IMR-90 (cell line): ENCODE measurements around the gene RRP1. TPM values are rescaled to one million over a fixed set of nuclear protein-coding genes. Genes with fewer than 3 reads are reported as not detected.

ENCODE experiments used
- ATAC-seq: fragments of 200-7000 bp; cut with Tn5 transposase; 2 replicates; pipeline ENCODE4 v1.9.1; 2020; ENCODE audit warnings: low read depth, mild to moderate bottlenecking, moderate library complexity
- BruUV-seq: library from RNA; stranded (reverse); fragments of 400-500 nt; replicated peaks from 2 replicates; lab custom pipeline; 2021; lab: Mats Ljungman, UMichigan
- CTCF ChIA-PET: fragments of 300-600 bp; formaldehyde crosslinking; extraction: SDS; loops from one replicate; lab custom pipeline; 2021; ENCODE audit warnings: antibody characterized with exemption; lab: Yijun Ruan, JAX
- POLR2A ChIA-PET: fragments of 300-600 bp; sonication (Branson Sonifier 250); formaldehyde crosslinking; loops from one replicate; lab custom pipeline; 2022; ENCODE audit warnings: antibody characterized with exemption; ENCODE audit not compliant: unreplicated experiment; lab: Charles Lee
- DNase-seq: peaks from one replicate; pipeline ENCODE4 v3.0.0; 2013
- H2AFZ ChIP-seq: replicated peaks from 2 replicates; pipeline ENCODE3; 2013; ENCODE audit warnings: low read length, mild to moderate bottlenecking; ENCODE audit not compliant: poor library complexity
- H2AK5ac ChIP-seq: 2 replicates; pipeline ENCODE4 v1.6.1; 2013; ENCODE audit warnings: low read depth, low read length, inconsistent platforms
- H2AK9ac ChIP-seq: replicated peaks from 2 replicates; pipeline ENCODE3; 2013; ENCODE audit warnings: mild to moderate bottlenecking, low read depth, low read length, moderate library complexity; ENCODE audit not compliant: poor library complexity
- H2BK120ac ChIP-seq: 2 replicates; pipeline ENCODE4 v1.6.1; 2013; ENCODE audit warnings: low read depth, low read length, inconsistent platforms
- H2BK15ac ChIP-seq: 3 replicates; pipeline ENCODE4 v1.6.1; 2013; ENCODE audit warnings: low read depth, low read length, inconsistent platforms
- H2BK20ac ChIP-seq: 2 replicates; pipeline ENCODE4 v1.6.1; 2013; ENCODE audit warnings: low read depth, mild to moderate bottlenecking, inconsistent platforms, low read length, moderate library complexity
- H2BK5ac ChIP-seq: 2 replicates; pipeline ENCODE4 v1.6.1; 2013; ENCODE audit warnings: mild to moderate bottlenecking, low read depth, low read length, inconsistent platforms; ENCODE audit not compliant: poor library complexity, severe bottlenecking
- H3K14ac ChIP-seq: replicated peaks from 2 replicates; pipeline ENCODE4 v1.6.1; 2013; ENCODE audit warnings: low read depth, low read length, inconsistent platforms
- H3K18ac ChIP-seq: 2 replicates; pipeline ENCODE4 v1.6.1; 2013; ENCODE audit warnings: low read depth, low read length, control low read depth
- H3K23ac ChIP-seq: 2 replicates; pipeline ENCODE4 v1.6.1; 2013; ENCODE audit warnings: low read depth, low read length, inconsistent platforms
- H3K27ac ChIP-seq: 2 replicates; pipeline ENCODE4 v1.5.1; 2013; ENCODE audit warnings: mild to moderate bottlenecking, control low read depth, low read length; ENCODE audit not compliant: insufficient read depth
- H3K27me3 ChIP-seq: 2 replicates; pipeline ENCODE4 v1.6.1; 2013; ENCODE audit warnings: low read length; ENCODE audit not compliant: control insufficient read depth, insufficient read depth
- H3K36me3 ChIP-seq: 2 replicates; pipeline ENCODE4 v1.6.1; 2013; ENCODE audit warnings: low read length, mixed read lengths; ENCODE audit not compliant: control insufficient read depth, insufficient read depth
- H3K4ac ChIP-seq: 2 replicates; pipeline ENCODE4 v1.6.1; 2013; ENCODE audit warnings: low read depth, low read length, inconsistent platforms
- H3K4me1 ChIP-seq: 2 replicates; pipeline ENCODE4 v1.6.1; 2013; ENCODE audit warnings: low read length, mixed read lengths; ENCODE audit not compliant: control insufficient read depth, insufficient read depth
- H3K4me2 ChIP-seq: 2 replicates; pipeline ENCODE4 v1.6.1; 2013; ENCODE audit warnings: low read depth, mild to moderate bottlenecking, control low read depth, low read length, moderate library complexity
- H3K4me3 ChIP-seq: 2 replicates; pipeline ENCODE4 v1.5.1; 2013; ENCODE audit warnings: low read depth, mild to moderate bottlenecking, control low read depth, low read length, moderate library complexity; ENCODE audit not compliant: insufficient read depth
- H3K56ac ChIP-seq: 2 replicates; pipeline ENCODE4 v1.6.1; 2013; ENCODE audit warnings: low read length, inconsistent platforms; ENCODE audit not compliant: insufficient read depth; ENCODE audit errors: extremely low read depth
- H3K79me1 ChIP-seq, 2 experiments: 2 replicates each; pipeline ENCODE4 v1.6.1; 2013; ENCODE audit warnings: low read length in 2 of 2, inconsistent platforms in 1 of 2, low read depth in 1 of 2
- H3K9ac ChIP-seq: 2 replicates; pipeline ENCODE4 v1.6.1; 2013; ENCODE audit warnings: low read depth, low read length, control low read depth
- H3K9me1 ChIP-seq: 2 replicates; pipeline ENCODE4 v1.6.1; 2013; ENCODE audit warnings: low read length, inconsistent platforms; ENCODE audit not compliant: insufficient read depth
- H3K9me3 ChIP-seq: 2 replicates; pipeline ENCODE4 v1.6.1; 2013; ENCODE audit warnings: low read length; ENCODE audit not compliant: control insufficient read depth, insufficient read depth
- H4K20me1 ChIP-seq: 2 replicates; pipeline ENCODE4 v1.6.1; 2013; ENCODE audit warnings: low read length, inconsistent platforms; ENCODE audit not compliant: insufficient read depth
- H4K5ac ChIP-seq: 2 replicates; pipeline ENCODE4 v1.6.1; 2013; ENCODE audit warnings: mild to moderate bottlenecking, low read depth, low read length, control low read depth
- H4K8ac ChIP-seq, 2 experiments: 2 replicates each; pipeline ENCODE4 v1.6.1; 2013; ENCODE audit warnings: low read depth in 2 of 2, low read length in 2 of 2, control low read depth in 1 of 2, inconsistent platforms in 1 of 2
- H4K91ac ChIP-seq: 2 replicates; pipeline ENCODE4 v1.6.1; 2013; ENCODE audit warnings: low read depth, low read length, inconsistent platforms; ENCODE audit not compliant: insufficient read depth
- BHLHE40 ChIP-seq: fragments of 150-350 bp; IDR thresholded peaks from 2 replicates; pipeline ENCODE4 v1.6.1; 2016; ENCODE audit warnings: mild to moderate bottlenecking, low read depth, low read length
- RFX5 ChIP-seq: IDR thresholded peaks from 2 replicates; pipeline ENCODE4 v1.8.0; 2012; ENCODE audit warnings: low read depth, mild to moderate bottlenecking, low read length, moderate library complexity
- WGBS, 2 experiments: methylation state at CpG; one replicate each; pipeline versions ENCODE4 v1.1.5 to v1.1.7; 2013; ENCODE audit warnings: missing lambda C conversion rate in 2 of 2; ENCODE audit not compliant: insufficient read length in 1 of 2; ENCODE audit errors: extremely low coverage in 2 of 2; 5-methylcytosine and 5-hydroxymethylcytosine counted together
- dilution Hi-C: fragments of 300-500 bp; cut with HindIII; formaldehyde crosslinking; loops from one replicate; pipeline ENCODE4 v1.14.3; 2018; ENCODE audit warnings: low sequenced_read_pairs; ENCODE audit not compliant: unreplicated experiment
- in situ Hi-C: fragments of 300-500 bp; cut with MboI; formaldehyde crosslinking; loops from 3 replicates; pipeline ENCODE4 v1.14.3; 2019; ENCODE audit warnings: low sequenced_read_pairs, inconsistent platforms, mixed read lengths
- intact Hi-C: fragments of 100-400 bp; cut with micrococcal nuclease; formaldehyde crosslinking; loops from 2 replicates; pipeline ENCODE4 v1.10.0; 2022
- polyA plus RNA-seq, 3 experiments: library from polyadenylated mRNA; depleted of rRNA; stranded (reverse); fragments of >200 nt; gene quantifications; 2 replicates each; pipeline ENCODE4 v1.2.3, GENCODE V29; 2012; ENCODE audit warnings: low replicate concordance in 1 of 3
- total RNA-seq: library from RNA; depleted of rRNA; stranded (reverse); fragments of >200 nt; gene quantifications from 2 replicates; pipeline ENCODE4 v1.2.3, GENCODE V29; 2012

Gene RRP1
- total and polyA plus RNA-seq, 2 of the 4 experiments (the other 2 are of a cell fraction) = 20.2 to 23.3 TPM

DNA sequence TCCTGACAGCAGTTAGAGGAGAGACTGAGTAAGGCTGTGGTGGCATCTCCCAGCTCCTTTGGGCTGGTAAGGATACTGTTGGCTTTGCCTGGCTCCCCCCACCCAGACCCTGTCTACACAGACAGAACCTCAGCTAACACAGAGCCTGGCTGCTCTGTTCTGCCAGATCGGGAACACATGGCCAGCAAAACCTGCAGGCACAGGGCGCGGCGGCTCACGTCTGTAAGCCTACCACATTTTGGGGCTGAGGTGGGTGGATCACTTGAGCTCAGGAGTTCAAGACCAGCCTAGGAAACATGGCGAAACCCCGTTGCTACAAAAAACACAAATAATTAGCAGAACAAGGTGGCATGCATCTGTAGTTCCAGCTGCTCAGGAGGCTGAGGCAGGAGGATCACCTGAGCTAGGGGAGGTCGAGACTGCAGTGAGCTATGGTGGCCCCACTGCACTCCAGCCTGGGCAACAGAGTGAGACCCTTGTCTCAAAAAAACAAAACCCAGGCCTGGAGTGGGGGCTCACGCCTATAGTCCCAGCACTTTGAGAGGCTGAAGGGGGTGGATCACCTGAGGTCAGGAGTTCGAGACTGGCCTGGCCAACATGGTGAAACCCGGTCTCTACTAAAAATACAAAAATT, 19.9 kb upstream of the RRP1 start:
- H2BK15ac ChIP-seq = no peak overlapping the region
- no TSS peak for BruUV-seq
- POLR2A ChIA-PET = no interaction called here

More for the DNA sequence above, 19.9 kb upstream of the RRP1 start:
- H3K36me3 ChIP-seq = peaks cover 14% of the 10 kb centered on the region
- no peak overlapping the region for H2BK20ac ChIP-seq
- H3K14ac ChIP-seq = no peak overlapping the region
- no peak overlapping the region for H3K56ac ChIP-seq
- no peak overlapping the region for H3K4me3 ChIP-seq
- peaks cover 6% of the 10 kb centered on the region; the same call in 1 of the 2 replicates for H4K20me1 ChIP-seq
- H2AFZ ChIP-seq = no peak overlapping the region
- no peak overlapping the region for H3K18ac ChIP-seq
- 93% methylated on average over 5 of the region's 11 CpGs; no CpG with 5 or more reads in 1 of the 2 experiments for WGBS, 2 experiments
- no peak overlapping the region for H3K9ac ChIP-seq
- H3K4me1 ChIP-seq = peaks cover 14% of the 10 kb centered on the region
- H3K27me3 ChIP-seq = no peaks in the 10 kb centered on the region
- H2BK5ac ChIP-seq = no peak overlapping the region
- H3K9me3 ChIP-seq = no peaks in the 10 kb centered on the region
- peaks cover 0 to 14% of the 10 kb centered on the region in 2 experiments; a peak in 3 of 4 replicates for H3K79me1 ChIP-seq
- H4K91ac ChIP-seq = no peak overlapping the region
- peaks cover 13% of the 10 kb centered on the region for H3K9me1 ChIP-seq
- dilution Hi-C loops = no loop called here
- H2AK5ac ChIP-seq = no peak overlapping the region
- intact Hi-C loops = no loop called here
- no peak overlapping the region for H3K23ac ChIP-seq
- no peak overlapping the region; a peak in 1 of 4 replicates for H4K8ac ChIP-seq
- no peak for TF ChIP-seq BHLHE40
- TF ChIP-seq RFX5 = no peak
- DNase-seq (no peak), ATAC-seq (no peak)
- H2BK120ac ChIP-seq = no peak overlapping the region
- H3K4me2 ChIP-seq = no peak overlapping the region
- no peak overlapping the region for H3K27ac ChIP-seq
- no peak overlapping the region for H3K4ac ChIP-seq
- no peak overlapping the region for H2AK9ac ChIP-seq
- H4K5ac ChIP-seq = no peak overlapping the region
- in situ Hi-C loops = no loop called here
- CTCF ChIA-PET = no interaction called here
